HEK293T (cell line): ENCODE measurements around the gene SEMA3G.

Experiments
- ARNT ChIP-seq: fragments of 450-650 bp; IDR thresholded peaks from 2 replicates; pipeline ENCODE4 v1.6.1; 2017; ENCODE audit warnings: mild to moderate bottlenecking
- BHLHE40 ChIP-seq: fragments of 450-650 bp; IDR thresholded peaks from 2 replicates; pipeline ENCODE4 v1.6.1; 2016; ENCODE audit warnings: mild to moderate bottlenecking, moderate library complexity, borderline replicate concordance
- CTBP1 ChIP-seq: fragments of 450-650 bp; IDR thresholded peaks from 2 replicates; pipeline ENCODE4 v1.6.1; 2016; ENCODE audit warnings: borderline replicate concordance
- ELF4 ChIP-seq: fragments of 450-650 bp; IDR thresholded peaks from 2 replicates; pipeline ENCODE4 v1.6.1; 2017; ENCODE audit warnings: antibody characterized with exemption
- FOXM1 ChIP-seq: fragments of 450-650 bp; IDR thresholded peaks from 2 replicates; pipeline ENCODE4 v1.6.1; 2017; ENCODE audit warnings: mild to moderate bottlenecking, borderline replicate concordance
- HDGF ChIP-seq: fragments of 450-650 bp; IDR thresholded peaks from 2 replicates; pipeline ENCODE4 v1.6.1; 2017; ENCODE audit warnings: antibody characterized with exemption, borderline replicate concordance
- L3MBTL2 ChIP-seq: fragments of 450-650 bp; conservative IDR thresholded peaks from 2 replicates; pipeline ENCODE4 v1.6.1; 2016; ENCODE audit warnings: mild to moderate bottlenecking
- SUZ12 ChIP-seq: fragments of 450-650 bp; IDR thresholded peaks from 2 replicates; pipeline ENCODE4 v1.6.1; 2016; ENCODE audit warnings: mild to moderate bottlenecking
- TARDBP ChIP-seq: fragments of 450-650 bp; IDR thresholded peaks from 2 replicates; pipeline ENCODE4 v1.6.1; 2016
- ZNF384 ChIP-seq: fragments of 450-650 bp; IDR thresholded peaks from 2 replicates; pipeline ENCODE4 v1.6.1; 2016

DNA sequence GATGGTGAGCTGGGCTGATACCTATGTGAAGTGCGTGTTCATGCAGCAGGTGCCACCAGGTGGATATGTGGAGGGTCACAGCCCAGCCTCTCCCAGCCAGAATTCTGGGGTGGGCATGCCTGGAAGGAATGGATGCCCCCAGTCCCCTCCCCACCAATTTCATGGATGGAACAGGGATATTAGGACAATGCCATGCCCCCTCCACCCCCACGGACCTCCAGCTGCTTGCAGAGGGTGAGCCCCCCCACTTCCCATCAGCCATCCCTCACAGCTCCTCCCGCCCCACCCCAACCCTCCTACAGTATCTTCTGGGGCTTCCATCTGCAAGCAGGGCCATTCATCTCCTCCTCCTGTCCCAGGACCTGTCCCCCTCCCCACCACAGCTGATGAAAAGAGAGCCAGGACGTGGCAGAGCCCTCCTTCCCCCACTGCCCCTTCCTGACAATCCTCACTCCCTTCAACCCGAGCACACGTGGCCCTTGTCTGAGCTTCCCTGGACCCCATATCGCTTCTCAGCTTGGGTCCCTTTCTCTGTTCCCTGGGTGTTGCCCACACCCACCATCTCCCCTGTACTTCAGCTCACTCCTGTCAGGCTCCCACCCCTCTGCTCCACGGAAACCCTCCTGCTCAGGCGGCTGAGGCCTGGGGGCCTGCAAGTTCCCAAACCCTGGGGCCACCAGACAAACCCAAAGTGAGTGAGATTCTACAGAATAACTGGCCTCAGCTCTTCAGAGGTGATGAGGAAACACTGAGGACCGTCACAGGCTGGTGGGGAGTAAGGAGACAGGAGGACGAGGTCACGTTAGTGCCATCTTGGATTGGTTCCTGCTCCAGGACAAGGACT, 2.8 kb upstream of the SEMA3G start:
- TF ChIP-seq FOXM1 (no peak), SUZ12 (no peak), ARNT (no peak), CTBP1 (no peak), BHLHE40 (no peak), ZNF384 (no peak), TARDBP (no peak), L3MBTL2 (no peak), ELF4 (no peak), HDGF (no peak)
